GM18868 (cell line): Measurements from ENCODE around the gene MARCHF7.
"Not testable (repeated sequence)": the region's sequence is repeated elsewhere in the genome, so short reads cannot be mapped to it uniquely, and the experiment has no call there.

Source experiments
- ATAC-seq: cut with Tn5 transposase; IDR thresholded peaks from one replicate; pipeline ENCODE4 v1.9.1; 2021; ENCODE audit warnings: mild to moderate bottlenecking, moderate library complexity; ENCODE audit not compliant: unreplicated experiment

MARCHF7 gene

DNA sequence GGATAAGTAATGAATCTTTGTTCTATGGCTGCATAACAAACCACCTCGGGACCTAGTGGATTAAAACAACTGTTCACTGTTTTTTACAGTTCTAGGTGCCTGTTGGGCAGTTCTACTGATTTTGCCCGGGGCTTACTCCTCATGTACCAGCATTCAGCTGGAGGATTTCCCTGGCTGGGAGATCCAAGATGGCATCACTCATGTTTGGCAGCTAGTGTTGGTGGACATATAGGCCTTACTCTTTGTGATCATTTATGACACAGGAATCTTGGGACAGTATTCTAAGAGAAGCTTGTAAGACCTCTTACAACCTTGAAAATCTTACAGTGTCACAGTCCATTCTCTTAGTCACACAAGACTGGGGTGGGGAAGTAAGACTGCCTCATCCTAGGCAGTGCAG lies 4.6 kb downstream of the MARCHF7 start:
- ATAC-seq = no peak

DNA sequence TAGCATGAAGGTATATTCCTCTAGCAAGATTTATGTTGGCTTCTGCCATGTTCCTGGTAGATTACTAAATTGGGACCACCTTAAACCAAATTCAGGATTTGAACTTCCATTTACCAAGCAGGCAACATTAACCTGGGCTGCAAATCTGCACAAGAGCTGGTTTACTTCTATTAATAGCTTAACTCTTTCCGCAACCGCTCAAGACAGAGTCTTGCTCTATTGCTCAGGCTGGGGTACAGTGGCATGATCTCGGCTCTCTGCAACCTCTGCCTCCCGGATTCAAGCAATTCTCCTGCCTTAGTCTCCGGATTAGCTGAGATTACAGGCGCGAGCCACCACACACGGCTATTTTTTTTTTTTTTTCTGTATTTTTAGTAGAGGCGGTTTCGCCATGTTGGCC lies 8.4 kb downstream of the MARCHF7 start:
- no peak for ATAC-seq

DNA sequence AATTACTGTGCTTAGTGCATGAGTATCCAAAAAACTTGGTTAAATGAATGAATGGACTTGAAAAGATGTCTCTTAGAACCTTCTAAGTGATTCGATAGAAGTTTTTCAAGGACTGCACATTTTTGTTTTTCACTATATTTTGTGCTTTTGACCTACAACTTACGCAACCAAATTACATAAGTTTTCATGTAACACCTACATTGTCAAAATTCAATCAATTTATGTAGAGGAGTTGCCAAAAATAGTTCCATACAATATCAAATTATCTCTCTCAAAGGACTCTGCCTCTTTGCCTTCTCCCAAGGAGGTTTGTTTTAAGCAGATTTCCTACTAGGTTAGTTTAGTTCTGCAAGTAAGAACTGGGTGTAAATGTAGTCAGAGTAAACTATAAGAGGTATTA lies 10.3 kb downstream of the MARCHF7 start:
- ATAC-seq = no peak

GRCh38 chr2:159724795-159725572 lies 12.7 kb downstream of the MARCHF7 start:
- ATAC-seq = not testable (repeated sequence)

DNA sequence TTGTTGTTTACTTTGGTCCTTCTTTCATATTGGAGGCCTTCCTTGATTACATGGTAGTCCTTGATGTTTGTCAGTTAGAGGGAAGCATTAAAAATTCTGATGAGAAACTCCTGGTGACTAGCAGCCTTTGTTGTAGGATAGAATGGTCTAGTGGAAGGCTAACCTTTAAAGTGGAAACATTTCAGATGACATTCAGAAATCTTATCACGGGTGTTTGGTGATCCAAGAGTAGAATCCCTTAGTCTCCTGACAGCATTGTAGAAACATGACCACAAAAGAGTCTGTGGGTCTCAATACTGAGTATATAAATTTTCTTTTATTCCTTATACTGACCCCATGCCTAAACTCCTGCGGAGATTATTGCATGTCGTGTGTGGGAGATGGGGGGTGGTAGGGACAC lies 13.4 kb downstream of the MARCHF7 start:
- no peak for ATAC-seq

DNA sequence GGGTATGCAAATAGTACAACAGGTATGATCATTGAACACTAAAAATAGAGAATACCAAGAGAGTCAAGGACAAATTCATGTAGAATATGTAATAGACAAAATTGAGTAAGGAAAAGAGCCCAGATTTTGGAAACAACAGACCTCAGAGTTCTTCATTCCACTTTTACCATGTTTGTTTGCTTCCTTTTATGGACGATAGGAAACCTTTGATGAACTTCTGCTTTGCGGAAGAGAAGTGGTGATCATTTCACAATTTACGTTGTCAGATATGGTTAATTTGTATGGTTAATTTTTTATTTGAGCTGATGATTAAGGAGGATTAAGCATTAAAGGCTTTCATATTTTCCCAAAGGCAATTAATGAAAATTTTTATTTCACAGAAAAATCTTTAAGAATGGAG lies 16.3 kb downstream of the MARCHF7 start:
- ATAC-seq = no peak

DNA sequence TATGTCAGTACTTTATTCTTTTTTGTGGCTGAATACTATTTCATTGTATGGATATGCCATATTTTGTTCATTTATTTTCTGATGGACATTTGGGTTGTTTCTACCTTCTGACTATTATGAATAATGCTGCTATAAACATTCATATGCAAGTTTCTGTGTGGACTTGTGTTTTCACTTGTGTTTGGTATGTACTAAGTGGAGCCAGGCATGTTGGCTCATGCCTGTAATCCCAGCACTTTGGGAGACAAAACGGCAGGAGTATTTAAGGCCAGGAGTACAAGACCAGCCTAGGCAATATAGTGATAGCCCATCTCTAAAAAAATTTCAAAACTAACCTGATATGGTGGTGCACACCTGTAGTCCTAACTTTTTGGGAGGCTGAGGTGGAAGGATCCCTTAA lies 23.3 kb downstream of the MARCHF7 start:
- ATAC-seq = no peak

- no peak for ATAC-seq
These were observed 23.7 kb downstream of the MARCHF7 start for GRCh38 chr2:159736048-159736447.

DNA sequence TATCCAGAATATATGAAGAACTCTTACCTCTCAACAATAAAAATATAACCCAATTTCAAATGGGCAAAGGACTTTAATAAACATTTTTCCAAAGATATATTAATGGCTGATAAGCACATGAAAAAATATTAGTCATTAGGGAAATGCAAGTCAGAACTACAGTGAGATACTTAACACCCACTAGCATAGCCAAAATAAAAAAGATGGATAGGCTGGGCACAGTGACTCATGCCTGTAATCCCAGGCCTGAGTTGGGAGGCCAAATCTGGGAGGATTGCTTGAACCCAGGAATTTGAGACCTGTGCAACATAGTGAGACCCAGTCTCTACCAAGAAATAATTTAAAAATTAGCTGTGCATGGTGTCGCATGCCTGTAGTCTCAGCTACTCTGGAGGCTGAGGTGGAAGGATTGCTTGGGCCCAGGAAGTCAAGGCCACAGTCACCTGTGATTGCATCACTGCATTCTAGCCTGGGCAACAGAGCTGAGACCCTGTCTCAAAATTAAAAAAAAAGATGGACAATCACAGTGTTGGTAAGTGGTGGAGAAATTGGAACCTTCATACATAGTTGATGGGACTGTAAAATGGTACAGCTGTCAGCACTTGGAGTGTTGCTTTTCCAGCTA lies 25.1 kb downstream of the MARCHF7 start:
- ATAC-seq = no peak

DNA sequence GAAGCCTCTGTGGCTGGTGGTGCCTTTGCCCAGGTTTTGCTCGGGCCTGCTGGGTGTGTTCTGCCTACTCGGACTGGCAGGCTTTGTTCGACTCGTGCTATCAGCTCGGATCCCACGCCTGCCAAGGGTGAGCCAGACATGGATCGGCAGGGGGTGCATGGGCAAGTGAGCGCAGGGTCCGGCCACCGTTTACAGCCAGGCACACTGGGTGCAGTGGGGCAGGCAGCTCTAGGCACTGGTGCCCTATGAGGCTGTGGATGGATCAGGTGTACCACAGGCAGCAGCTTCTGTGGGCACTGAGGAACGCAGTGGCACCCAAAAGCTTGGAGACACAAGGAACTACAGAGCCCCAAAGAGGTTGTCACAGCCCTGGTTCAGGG lies 25.6 kb downstream of the MARCHF7 start:
- ATAC-seq = no peak

- ATAC-seq = no peak
These were observed 26.4 kb downstream of the MARCHF7 start for GRCh38 chr2:159738509-159739390.

- ATAC-seq = no peak
These were observed 30.5 kb downstream of the MARCHF7 start for GRCh38 chr2:159742846-159743245.

DNA sequence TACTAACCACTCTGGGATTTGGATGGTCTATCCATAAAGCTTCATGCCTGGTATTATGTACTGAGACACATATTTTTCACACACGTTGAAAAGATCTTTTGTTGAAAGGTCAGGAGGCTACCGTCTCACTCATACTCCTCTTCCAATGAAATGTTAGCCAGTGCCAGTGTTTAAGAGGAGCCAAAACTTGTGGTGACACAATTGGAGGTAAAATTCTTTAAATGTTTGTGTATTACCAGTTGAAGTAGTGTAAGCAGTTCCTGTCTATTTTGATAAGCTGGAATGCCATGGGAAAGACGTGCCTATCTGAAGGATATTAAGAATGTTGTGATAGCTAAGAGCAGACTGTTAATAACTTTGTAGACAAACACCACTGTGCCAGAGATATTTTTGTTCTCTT lies 32.1 kb downstream of the MARCHF7 start:
- no peak for ATAC-seq

- not testable (repeated sequence) for ATAC-seq
These were observed 32.9 kb downstream of the MARCHF7 start for GRCh38 chr2:159745237-159745636.

DNA sequence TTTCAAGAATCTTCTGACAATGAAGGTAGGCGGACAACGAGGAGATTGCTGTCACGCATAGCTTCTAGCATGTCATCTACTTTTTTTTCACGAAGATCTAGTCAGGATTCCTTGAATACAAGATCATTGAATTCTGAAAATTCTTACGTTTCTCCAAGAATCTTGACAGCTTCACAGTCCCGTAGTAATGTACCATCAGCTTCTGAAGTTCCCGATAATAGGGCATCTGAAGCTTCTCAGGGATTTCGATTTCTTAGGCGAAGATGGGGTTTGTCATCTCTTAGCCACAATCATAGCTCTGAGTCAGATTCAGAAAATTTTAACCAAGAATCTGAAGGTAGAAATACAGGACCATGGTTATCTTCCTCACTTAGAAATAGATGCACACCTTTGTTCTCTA lies 35.8 kb downstream of the MARCHF7 start:
- no peak for ATAC-seq

DNA sequence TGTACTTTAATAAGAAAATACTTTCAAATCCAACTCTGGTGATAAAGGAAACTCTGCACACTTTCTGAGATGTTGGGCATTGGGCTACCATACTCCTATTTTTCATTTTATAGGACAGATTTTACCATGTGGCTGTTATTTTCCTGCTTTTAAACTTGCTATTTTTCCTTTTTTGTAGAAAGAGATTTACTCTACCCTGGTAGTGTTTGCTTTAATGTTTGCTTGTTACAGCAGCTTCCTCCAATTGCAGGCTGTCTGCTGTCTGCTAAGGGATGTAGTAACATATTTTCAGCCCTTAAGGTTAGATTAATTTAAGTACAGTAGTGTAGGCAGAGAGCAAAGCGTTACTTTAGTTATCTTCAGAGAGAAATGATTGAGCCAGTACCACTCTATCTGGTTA lies 38.6 kb downstream of the MARCHF7 start:
- ATAC-seq = no peak

DNA sequence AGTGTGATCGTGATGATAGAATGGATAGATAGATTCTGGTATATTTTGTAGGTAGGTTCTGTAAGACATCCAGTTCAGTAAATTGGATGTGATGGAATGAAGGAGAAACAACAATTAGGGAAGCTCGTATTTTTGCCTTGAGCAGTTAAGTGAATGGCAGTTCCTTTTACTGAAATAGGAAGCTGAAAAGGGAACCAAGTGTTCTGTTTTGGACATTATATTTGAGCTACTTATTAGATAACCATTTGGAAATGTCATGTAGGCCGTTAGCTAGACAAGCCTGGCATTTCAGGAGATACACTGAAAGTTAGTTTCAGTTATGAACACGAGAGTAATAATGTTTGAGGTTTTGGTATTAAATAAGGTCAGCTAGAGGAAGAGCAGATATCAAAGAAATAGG lies 41.5 kb downstream of the MARCHF7 start:
- ATAC-seq = no peak

- no peak for ATAC-seq
These were observed 42.7 kb downstream of the MARCHF7 start for GRCh38 chr2:159755014-159755413.

- peak; percentile 41 for ATAC-seq
These were observed 43.5 kb downstream of the MARCHF7 start for GRCh38 chr2:159755788-159756187.

DNA sequence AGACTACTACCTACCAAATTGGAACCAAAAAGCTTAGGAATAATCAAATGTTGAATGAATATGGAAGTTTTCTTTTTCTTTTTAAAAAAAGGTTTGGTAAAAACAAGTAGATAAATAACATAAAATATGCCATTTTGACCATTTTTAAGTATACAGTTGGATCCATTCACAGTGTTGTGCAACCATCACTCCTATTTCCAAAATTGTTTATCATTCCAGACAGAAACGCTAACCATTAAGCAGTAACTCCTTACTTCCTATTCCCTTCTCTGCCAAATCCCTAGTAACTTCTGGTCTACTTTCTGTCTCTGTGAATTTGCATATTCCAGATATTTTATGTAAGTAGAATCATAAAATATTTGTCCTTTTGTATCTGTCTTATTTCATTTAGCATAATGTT lies 45.9 kb downstream of the MARCHF7 start:
- ATAC-seq = no peak

DNA sequence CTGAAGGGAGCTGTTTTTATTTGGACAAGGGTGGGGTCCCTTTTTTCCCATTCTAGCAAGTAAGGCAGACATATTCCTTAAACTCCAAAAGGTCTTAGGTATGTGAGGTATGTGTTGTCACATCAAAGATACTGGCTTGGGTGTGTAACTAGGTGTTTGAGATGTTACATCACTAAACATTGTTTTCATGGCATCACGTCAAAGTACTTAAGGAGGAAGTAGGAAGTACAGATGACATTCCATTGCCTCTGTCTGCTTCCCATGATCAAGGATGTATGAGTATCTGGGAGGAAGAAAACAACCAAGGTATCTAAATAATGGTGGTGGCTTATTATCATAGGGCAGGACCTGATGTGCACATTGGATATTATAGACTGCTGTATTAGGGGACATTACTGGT lies 46.4 kb downstream of the MARCHF7 start:
- no peak for ATAC-seq

DNA sequence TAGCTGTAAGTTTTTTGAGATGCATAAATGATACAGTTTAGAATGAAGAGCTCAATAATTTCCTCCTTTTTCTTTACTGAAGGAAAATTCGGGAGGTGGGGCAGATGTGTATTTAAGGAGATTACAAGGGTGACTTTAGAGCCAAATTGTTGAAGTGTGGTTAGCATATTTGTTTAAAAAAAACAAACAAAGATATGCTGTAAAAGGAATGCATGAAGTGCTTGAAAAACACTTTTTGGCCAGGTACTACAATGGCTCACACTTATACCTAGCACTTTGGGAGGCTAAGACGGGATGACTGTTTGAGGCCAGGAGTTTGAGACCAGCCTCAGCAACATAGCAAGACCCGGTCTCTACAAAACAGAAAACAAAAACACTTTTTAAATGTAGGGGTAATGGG lies 47.3 kb downstream of the MARCHF7 start:
- ATAC-seq = no peak
